ENCODE measurements around the gene PIGN. TPM values are rescaled to one million over a fixed set of nuclear protein-coding genes. Genes with fewer than 3 reads are reported as not detected.

PIGN gene
- total and polyA plus RNA-seq, 4 donors = 7.6 to 32.2 (median 16.6) TPM

GRCh38 chr18:62206593-62206992 is 19.7 kb upstream of the PIGN start:
- no peak overlapping the region for H3K27ac ChIP-seq (ENCODE audit: low read depth in 1 of 2, low read length in 2 of 2)
- no peaks in the 10 kb centered on the region for H3K9me3 ChIP-seq (ENCODE audit: control insufficient read depth, low read length)
- WGBS, 2 donors = 96 to 97% methylated on average over 4 of the region's 4 CpGs
- DNase-seq (no peak), ATAC-seq (ENCODE audit: low FRiP score) (no peak)
- no peaks in the 10 kb centered on the region for H3K27me3 ChIP-seq (ENCODE audit: control insufficient read depth in 1 of 2, insufficient read depth in 2 of 2, low read length in 1 of 2)
- no peak overlapping the region for H3K4me3 ChIP-seq (ENCODE audit: low read length in 2 of 2)
- no peaks in the 10 kb centered on the region for H3K36me3 ChIP-seq (ENCODE audit: control insufficient read depth in 1 of 2, insufficient read depth in 2 of 2, low read length in 1 of 2)
- no peaks in the 10 kb centered on the region for H3K4me1 ChIP-seq (ENCODE audit: control insufficient read depth in 1 of 2, insufficient read depth in 2 of 2, low read length in 2 of 2)
- intact Hi-C loops (cut with DNase I) = no loop called here

DNA sequence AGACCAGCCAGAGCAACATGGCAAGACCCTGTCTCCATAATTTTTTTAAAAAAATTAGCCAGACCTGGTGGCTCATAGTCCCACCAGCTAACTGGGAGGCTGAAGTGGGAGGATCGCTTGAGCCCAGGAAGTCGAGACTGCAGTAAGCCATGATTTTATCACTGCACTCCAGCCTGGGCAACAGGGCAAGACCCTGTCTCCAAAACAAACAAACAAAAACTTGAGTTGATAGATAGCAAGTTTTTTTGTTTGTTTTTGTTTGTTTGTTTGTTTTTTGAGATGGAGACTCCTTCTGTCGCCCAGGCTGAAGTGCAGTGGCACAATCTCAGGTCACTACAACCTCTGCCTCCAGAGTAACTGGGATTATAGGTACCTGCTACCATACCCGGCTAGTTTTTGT is 19.0 kb upstream of the PIGN start:
- H3K36me3 ChIP-seq (ENCODE audit: control insufficient read depth in 1 of 2, insufficient read depth in 2 of 2, low read length in 1 of 2) = no peaks in the 10 kb centered on the region
- H3K9me3 ChIP-seq (ENCODE audit: control insufficient read depth, low read length) = no peaks in the 10 kb centered on the region
- intact Hi-C loops (cut with DNase I) = no loop called here
- H3K27me3 ChIP-seq (ENCODE audit: control insufficient read depth in 1 of 2, insufficient read depth in 2 of 2, low read length in 1 of 2) = no peaks in the 10 kb centered on the region
- no peak overlapping the region for H3K27ac ChIP-seq (ENCODE audit: low read depth in 1 of 2, low read length in 2 of 2)
- H3K4me3 ChIP-seq (ENCODE audit: low read length in 2 of 2) = no peak overlapping the region
- H3K4me1 ChIP-seq (ENCODE audit: control insufficient read depth in 1 of 2, insufficient read depth in 2 of 2, low read length in 2 of 2) = no peaks in the 10 kb centered on the region
- whole genome bisulfite sequencing, 2 donors = 92 to 96% methylated on average over 4 of the region's 4 CpGs
- DNase-seq (no peak), ATAC-seq (ENCODE audit: low FRiP score) (no peak)

- Histone ChIP-seq H3K4me1 (ENCODE audit: control insufficient read depth in 1 of 2, insufficient read depth in 2 of 2, low read length in 2 of 2) (peaks cover 0 to 1% of the 10 kb centered on the region in 2 donors), H3K9me3 (ENCODE audit: control insufficient read depth, low read length) (no peaks in the 10 kb centered on the region), H3K27me3 (ENCODE audit: control insufficient read depth in 1 of 2, insufficient read depth in 2 of 2, low read length in 1 of 2) (no peaks in the 10 kb centered on the region), H3K4me3 (ENCODE audit: low read length in 2 of 2) (no peak overlapping the region), H3K27ac (ENCODE audit: low read depth in 1 of 2, low read length in 2 of 2) (no peak overlapping the region), H3K36me3 (ENCODE audit: control insufficient read depth in 1 of 2, insufficient read depth in 2 of 2, low read length in 1 of 2) (no peaks in the 10 kb centered on the region)
- intact Hi-C loops (cut with DNase I) = no loop called here
- DNase-seq (no peak), ATAC-seq (ENCODE audit: low FRiP score) (no peak)
- WGBS, 2 donors = 0 to 35% methylated on average over 1 of the region's 1 CpG
Measured at GRCh38 chr18:62201870-62202269, 15.0 kb upstream of the PIGN start.

DNA sequence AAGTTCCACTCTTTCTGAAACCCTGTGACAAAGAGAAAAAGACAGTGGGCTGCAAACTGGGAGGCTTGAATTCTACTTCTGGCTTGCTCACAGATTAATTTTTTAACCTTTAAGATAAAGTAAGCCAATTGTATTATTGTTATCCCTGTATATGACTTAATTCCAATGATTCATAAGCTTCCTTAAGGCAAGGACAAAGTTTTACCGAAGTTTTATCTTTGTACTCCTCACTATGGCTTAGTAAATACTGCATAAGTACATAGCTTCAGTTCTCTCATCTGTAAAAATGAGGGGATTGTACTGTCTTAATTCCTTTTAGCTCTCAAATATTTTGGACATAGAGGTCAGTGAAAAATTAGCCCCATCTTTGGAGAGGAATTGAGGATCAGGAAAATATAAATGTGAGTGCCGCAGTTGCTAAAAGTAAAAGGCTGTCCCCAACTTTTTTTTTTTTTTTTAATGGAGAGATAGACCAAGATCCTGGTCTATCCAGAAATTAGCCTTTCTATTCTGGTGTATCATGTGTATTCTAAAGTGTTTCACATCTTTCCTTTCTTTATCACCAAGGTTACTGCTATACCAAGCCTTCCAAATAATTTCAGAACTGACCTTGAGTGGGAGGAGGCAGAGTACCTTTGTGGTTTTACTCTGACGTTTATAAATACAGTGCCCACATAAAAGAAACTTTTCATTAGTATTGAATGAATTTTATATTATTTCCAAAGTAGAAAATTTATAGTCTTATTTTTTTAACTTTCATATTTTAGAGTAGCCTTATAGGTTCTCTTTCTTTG is 13.5 kb upstream of the PIGN start:
- WGBS, 2 donors = 60 to 67% methylated on average over 3 of the region's 3 CpGs
- no peak for DNase-seq
- Histone ChIP-seq H3K36me3 (ENCODE audit: control insufficient read depth in 1 of 2, insufficient read depth in 2 of 2, low read length in 1 of 2) (no peaks in the 10 kb centered on the region), H3K27ac (ENCODE audit: low read depth in 1 of 2, low read length in 2 of 2) (no peak overlapping the region), H3K4me3 (ENCODE audit: low read length in 2 of 2) (no peak overlapping the region), H3K27me3 (ENCODE audit: control insufficient read depth in 1 of 2, insufficient read depth in 2 of 2, low read length in 1 of 2) (no peaks in the 10 kb centered on the region), H3K9me3 (ENCODE audit: control insufficient read depth, low read length) (no peaks in the 10 kb centered on the region), H3K4me1 (ENCODE audit: control insufficient read depth in 1 of 2, insufficient read depth in 2 of 2, low read length in 2 of 2) (peaks cover 0 to 1% of the 10 kb centered on the region in 2 donors)
- ATAC-seq (ENCODE audit: low FRiP score) = no peak
- intact Hi-C loops (cut with DNase I) = no loop called here

GRCh38 chr18:62199629-62200028 is 12.8 kb upstream of the PIGN start:
- WGBS, 2 donors = 68 to 95% methylated on average over 2 of the region's 2 CpGs

DNA sequence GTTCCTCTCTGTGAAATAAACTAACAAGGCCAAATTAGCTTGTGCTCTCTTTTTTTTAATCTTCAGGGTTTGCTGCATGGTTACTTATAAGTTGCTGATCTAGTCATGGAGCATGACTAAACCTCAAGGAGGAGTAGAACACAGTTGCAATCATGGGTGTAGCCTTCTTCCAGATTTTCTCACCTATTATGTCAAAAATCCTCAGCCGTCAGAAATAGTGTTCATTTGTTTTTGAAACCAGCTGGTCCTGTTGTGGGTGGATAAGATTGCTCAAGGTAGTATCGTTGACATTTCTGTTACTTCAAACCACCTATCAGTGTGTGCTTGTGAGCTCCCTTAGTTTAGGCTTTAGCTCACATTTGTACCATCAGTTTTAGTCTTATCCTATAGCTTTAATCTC is 11.4 kb upstream of the PIGN start:
- no peak for DNase-seq
- H3K4me3 ChIP-seq (ENCODE audit: low read length in 2 of 2) = no peak overlapping the region
- no peak for ATAC-seq (ENCODE audit: low FRiP score)
- no peaks in the 10 kb centered on the region for H3K27me3 ChIP-seq (ENCODE audit: control insufficient read depth in 1 of 2, insufficient read depth in 2 of 2, low read length in 1 of 2)
- H3K4me1 ChIP-seq (ENCODE audit: control insufficient read depth in 1 of 2, insufficient read depth in 2 of 2, low read length in 2 of 2) = peaks cover 0 to 1% of the 10 kb centered on the region in 2 donors
- WGBS, 2 donors = 81 to 89% methylated on average over 2 of the region's 2 CpGs
- H3K27ac ChIP-seq (ENCODE audit: low read depth in 1 of 2, low read length in 2 of 2) = no peak overlapping the region
- intact Hi-C loops (cut with DNase I) = no loop called here
- H3K36me3 ChIP-seq (ENCODE audit: control insufficient read depth in 1 of 2, insufficient read depth in 2 of 2, low read length in 1 of 2) = no peaks in the 10 kb centered on the region
- no peaks in the 10 kb centered on the region for H3K9me3 ChIP-seq (ENCODE audit: control insufficient read depth, low read length)

More at GRCh38 chr18:62199629-62200028, 12.8 kb upstream of the PIGN start:
- no peaks in the 10 kb centered on the region for H3K9me3 ChIP-seq (ENCODE audit: control insufficient read depth, low read length)
- ATAC-seq (ENCODE audit: low FRiP score) = no peak
- no peaks in the 10 kb centered on the region for H3K27me3 ChIP-seq (ENCODE audit: control insufficient read depth in 1 of 2, insufficient read depth in 2 of 2, low read length in 1 of 2)
- DNase-seq = no peak
- H3K27ac ChIP-seq (ENCODE audit: low read depth in 1 of 2, low read length in 2 of 2) = no peak overlapping the region
- no peak overlapping the region for H3K4me3 ChIP-seq (ENCODE audit: low read length in 2 of 2)
- intact Hi-C loops (cut with DNase I) = no loop called here
- peaks cover 0 to 1% of the 10 kb centered on the region in 2 donors for H3K4me1 ChIP-seq (ENCODE audit: control insufficient read depth in 1 of 2, insufficient read depth in 2 of 2, low read length in 2 of 2)
- H3K36me3 ChIP-seq (ENCODE audit: control insufficient read depth in 1 of 2, insufficient read depth in 2 of 2, low read length in 1 of 2) = no peaks in the 10 kb centered on the region

GRCh38 chr18:62196980-62197379 is 10.1 kb upstream of the PIGN start:
- DNase-seq = no peak
- no peak for ATAC-seq (ENCODE audit: low FRiP score)
- no peak overlapping the region for H3K4me3 ChIP-seq (ENCODE audit: low read length in 2 of 2)
- H3K36me3 ChIP-seq (ENCODE audit: control insufficient read depth in 1 of 2, insufficient read depth in 2 of 2, low read length in 1 of 2) = no peaks in the 10 kb centered on the region
- H3K4me1 ChIP-seq (ENCODE audit: control insufficient read depth in 1 of 2, insufficient read depth in 2 of 2, low read length in 2 of 2) = peaks cover 0 to 1% of the 10 kb centered on the region in 2 donors
- H3K27me3 ChIP-seq (ENCODE audit: control insufficient read depth in 1 of 2, insufficient read depth in 2 of 2, low read length in 1 of 2) = no peaks in the 10 kb centered on the region
- intact Hi-C loops (cut with DNase I) = no loop called here
- H3K9me3 ChIP-seq (ENCODE audit: control insufficient read depth, low read length) = no peaks in the 10 kb centered on the region
- no peak overlapping the region for H3K27ac ChIP-seq (ENCODE audit: low read depth in 1 of 2, low read length in 2 of 2)

- H3K27me3 ChIP-seq (ENCODE audit: control insufficient read depth in 1 of 2, insufficient read depth in 2 of 2, low read length in 1 of 2) = no peaks in the 10 kb centered on the region
- WGBS, 2 donors = 91 to 96% methylated on average over 7 of the region's 7 CpGs
- DNase-seq (no peak), ATAC-seq (ENCODE audit: low FRiP score) (no peak)
- H3K9me3 ChIP-seq (ENCODE audit: control insufficient read depth, low read length) = no peaks in the 10 kb centered on the region
- H3K27ac ChIP-seq (ENCODE audit: low read depth in 1 of 2, low read length in 2 of 2) = no peak overlapping the region
- no peaks in the 10 kb centered on the region for H3K36me3 ChIP-seq (ENCODE audit: control insufficient read depth in 1 of 2, insufficient read depth in 2 of 2, low read length in 1 of 2)
- peaks cover 0 to 1% of the 10 kb centered on the region in 2 donors for H3K4me1 ChIP-seq (ENCODE audit: control insufficient read depth in 1 of 2, insufficient read depth in 2 of 2, low read length in 2 of 2)
- H3K4me3 ChIP-seq (ENCODE audit: low read length in 2 of 2) = no peak overlapping the region
- intact Hi-C loops (cut with DNase I) = no loop called here
Measured at GRCh38 chr18:62196079-62196478, 9.2 kb upstream of the PIGN start.

DNA sequence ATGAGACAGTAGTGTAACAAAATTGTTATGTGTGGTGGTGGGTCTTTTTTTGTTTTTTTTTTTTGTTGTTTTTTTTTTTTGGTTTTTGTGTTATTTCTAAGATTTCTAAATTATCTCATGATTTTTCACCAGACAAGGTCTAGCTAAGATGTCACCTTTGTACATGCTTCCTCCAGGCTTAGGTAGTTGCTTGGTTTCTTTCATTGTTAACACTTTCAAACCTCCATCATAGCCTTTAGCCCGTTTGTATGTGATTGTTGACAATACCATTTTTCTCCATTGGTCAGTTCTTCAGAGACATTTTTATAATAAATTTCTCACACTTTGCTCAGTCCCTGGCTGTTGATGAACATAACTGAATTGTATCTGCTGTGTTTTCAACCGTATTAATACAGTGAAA is 2.4 kb upstream of the PIGN start:
- no peaks in the 10 kb centered on the region for H3K36me3 ChIP-seq (ENCODE audit: control insufficient read depth in 1 of 2, insufficient read depth in 2 of 2, low read length in 1 of 2)
- no peak overlapping the region for H3K27ac ChIP-seq (ENCODE audit: low read depth in 1 of 2, low read length in 2 of 2)
- intact Hi-C loops (cut with DNase I) = loop anchor here (5.0 to 10.0 kb wide), 4 partner anchors 238 to 528 kb away; partner anchors contain the start of gene PHLPP1 (in 1 of the 2)
- ATAC-seq (ENCODE audit: low FRiP score) (no peak), DNase-seq (no peak)
- H3K4me1 ChIP-seq (ENCODE audit: control insufficient read depth in 1 of 2, insufficient read depth in 2 of 2, low read length in 2 of 2) = no peaks in the 10 kb centered on the region
- H3K9me3 ChIP-seq (ENCODE audit: control insufficient read depth, low read length) = no peaks in the 10 kb centered on the region
- WGBS, 2 donors = 28 to 33% methylated on average over 2 of the region's 2 CpGs
- H3K4me3 ChIP-seq (ENCODE audit: low read length in 2 of 2) = no peak overlapping the region
- H3K27me3 ChIP-seq (ENCODE audit: control insufficient read depth in 1 of 2, insufficient read depth in 2 of 2, low read length in 1 of 2) = no peaks in the 10 kb centered on the region

All from aorta (tissue), 5 donors.